ENCODE results near the gene MT2A.
A peak's percentile ranks its signal among the peaks of the same experiment; 100 is the strongest.

Gene MT2A

GRCh38 chr16:56641166-56641565, 32.8 kb downstream of the MT2A start:
- no peak for DNase-seq

- DNase-seq = peak; percentile 31
Observed at GRCh38 chr16:56643080-56643778, 34.8 kb downstream of the MT2A start.

GRCh38 chr16:56643833-56644232, 35.4 kb downstream of the MT2A start:
- DNase-seq = no peak

GRCh38 chr16:56645311-56645710, 36.9 kb downstream of the MT2A start:
- DNase-seq = no peak

GRCh38 chr16:56645838-56646237, 37.5 kb downstream of the MT2A start:
- DNase-seq = no peak

- DNase-seq = no peak
Observed at GRCh38 chr16:56647641-56648431, 39.5 kb downstream of the MT2A start.

- no peak for DNase-seq
Observed at GRCh38 chr16:56649271-56649670, 40.9 kb downstream of the MT2A start.

- DNase-seq = no peak
Observed at GRCh38 chr16:56649820-56650219, 41.4 kb downstream of the MT2A start.

GRCh38 chr16:56651586-56651985, 43.2 kb downstream of the MT2A start, which contains the start of gene MT1B:
Gene MT1B (plus strand): TSS chr16:56651886. CDS start chr16:56651954, 68 bp downstream.
- DNase-seq = no peak

GRCh38 chr16:56652600-56652999, 44.2 kb downstream of the MT2A start:
- DNase-seq = no peak

- DNase-seq = no peak
Observed at GRCh38 chr16:56653218-56653617, 44.8 kb downstream of the MT2A start.

- peak; percentile 49 for DNase-seq
Observed at GRCh38 chr16:56657555-56658326, 49.4 kb downstream of the MT2A start, which contains the start of gene MT1F. Gene MT1F (plus strand): TSS chr16:56657959. CDS start chr16:56658059, 100 bp downstream.

GRCh38 chr16:56658327-56658875, 50.0 kb downstream of the MT2A start:
- no peak for DNase-seq

Data from femur (tissue), 1 donor.